Choroid plexus epithelial cell (primary cell): ENCODE data around the gene ARAP1.

Experiments used
- DNase-seq: peaks from one replicate; pipeline ENCODE4 v3.0.0-alpha.2; 2010; ENCODE audit warnings: low read depth
- H3K4me3 ChIP-seq: 2 replicates; pipeline ENCODE4 v1.5.1; 2011; ENCODE audit warnings: low read depth, mild to moderate bottlenecking, control low read depth, low read length, moderate library complexity
- TF ChIP-seq, protein P1 (sequence below): conservative IDR thresholded peaks from 2 replicates; pipeline ENCODE4 v1.5.1; 2011; ENCODE audit warnings: low read depth, mild to moderate bottlenecking, control low read depth, inconsistent platforms, low read length, moderate library complexity

The ARAP1 gene

DNA sequence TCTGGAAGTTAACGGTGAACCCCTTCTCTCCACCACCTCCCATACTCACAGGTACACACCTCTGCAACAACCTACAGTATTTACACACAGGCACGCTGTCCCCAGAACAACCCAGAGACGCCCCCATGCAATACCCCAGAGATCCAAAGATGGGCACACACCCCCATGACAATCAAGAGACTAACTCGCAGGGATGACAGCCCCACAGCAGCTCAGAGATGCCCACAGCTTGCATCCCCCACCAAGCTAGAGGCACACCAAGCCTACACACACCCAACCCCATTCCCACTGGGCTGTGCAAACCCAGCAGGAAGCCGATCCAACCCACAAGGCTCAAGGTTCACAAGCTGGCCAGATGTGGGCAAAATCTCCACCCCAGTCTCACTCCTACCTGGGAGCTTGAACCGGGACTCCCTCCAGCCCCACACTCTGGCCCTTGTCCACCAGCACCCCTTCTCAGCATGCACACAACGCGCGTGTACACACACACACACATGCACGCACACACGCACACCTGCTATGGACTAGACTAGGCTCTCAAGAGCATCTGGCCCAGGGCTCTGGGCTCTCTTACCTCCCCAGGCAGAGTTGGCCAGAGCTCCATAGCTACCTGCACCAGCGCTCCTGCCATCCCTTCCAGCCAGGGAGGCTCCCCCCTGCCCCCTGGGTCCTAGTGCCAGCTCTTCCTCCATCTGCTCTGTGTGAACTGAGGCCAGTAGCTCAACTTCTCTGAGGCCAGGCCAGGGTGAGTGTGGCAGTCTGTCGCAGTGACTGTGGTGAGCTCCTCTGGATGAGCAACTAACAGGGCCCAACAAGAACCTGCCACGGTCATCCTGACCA, 30.1 kb upstream of the ARAP1 start:
- TF ChIP-seq, protein P1, sequence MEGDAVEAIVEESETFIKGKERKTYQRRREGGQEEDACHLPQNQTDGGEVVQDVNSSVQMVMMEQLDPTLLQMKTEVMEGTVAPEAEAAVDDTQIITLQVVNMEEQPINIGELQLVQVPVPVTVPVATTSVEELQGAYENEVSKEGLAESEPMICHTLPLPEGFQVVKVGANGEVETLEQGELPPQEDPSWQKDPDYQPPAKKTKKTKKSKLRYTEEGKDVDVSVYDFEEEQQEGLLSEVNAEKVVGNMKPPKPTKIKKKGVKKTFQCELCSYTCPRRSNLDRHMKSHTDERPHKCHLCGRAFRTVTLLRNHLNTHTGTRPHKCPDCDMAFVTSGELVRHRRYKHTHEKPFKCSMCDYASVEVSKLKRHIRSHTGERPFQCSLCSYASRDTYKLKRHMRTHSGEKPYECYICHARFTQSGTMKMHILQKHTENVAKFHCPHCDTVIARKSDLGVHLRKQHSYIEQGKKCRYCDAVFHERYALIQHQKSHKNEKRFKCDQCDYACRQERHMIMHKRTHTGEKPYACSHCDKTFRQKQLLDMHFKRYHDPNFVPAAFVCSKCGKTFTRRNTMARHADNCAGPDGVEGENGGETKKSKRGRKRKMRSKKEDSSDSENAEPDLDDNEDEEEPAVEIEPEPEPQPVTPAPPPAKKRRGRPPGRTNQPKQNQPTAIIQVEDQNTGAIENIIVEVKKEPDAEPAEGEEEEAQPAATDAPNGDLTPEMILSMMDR, result no peak
- H3K4me3 ChIP-seq, result peak overlapping the region; percentile 55
- DNase-seq, result no peak

DNA sequence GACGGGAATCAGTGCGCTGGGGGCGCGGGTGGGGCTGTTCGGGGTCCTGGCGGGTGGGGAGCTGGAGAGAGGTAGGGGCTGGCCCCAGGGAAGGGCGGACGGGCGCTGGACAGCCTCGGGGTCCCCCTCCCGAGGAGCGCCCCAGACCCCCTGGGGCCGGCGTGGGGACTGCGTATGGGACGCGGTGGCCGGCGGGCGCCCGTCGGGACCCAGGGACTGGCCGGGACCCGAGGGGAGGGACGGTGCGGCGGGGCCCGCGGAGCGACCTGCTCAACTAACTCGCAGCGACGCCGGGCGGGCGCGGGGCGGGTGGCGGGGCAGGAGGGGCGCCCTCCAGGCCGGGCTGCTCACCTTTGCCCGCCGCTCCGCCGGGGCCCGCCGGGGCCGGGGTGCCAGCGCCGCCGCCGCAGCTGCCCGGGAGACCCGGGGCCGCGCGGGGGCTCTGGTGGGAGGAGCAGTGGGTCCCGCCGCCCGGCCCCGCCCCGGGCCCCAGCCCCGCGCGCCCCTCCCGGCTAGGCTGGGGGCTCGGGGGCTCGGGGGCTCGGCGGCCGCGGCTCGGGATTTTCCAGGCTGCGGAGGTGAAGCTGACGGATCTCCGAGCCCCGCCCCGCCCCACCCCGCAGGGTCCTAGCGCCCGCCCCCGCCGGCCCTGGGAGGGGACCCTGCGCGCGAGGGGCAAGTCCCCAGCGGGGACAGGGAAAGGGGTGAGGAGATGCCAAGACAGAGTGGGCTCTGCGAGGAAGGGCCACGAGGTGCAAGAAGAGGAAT, 29.3 kb upstream of the ARAP1 start:
- TF ChIP-seq, protein P1, result no peak
- DNase-seq, result no peak
- peak overlapping the region; percentile 55 for H3K4me3 ChIP-seq

DNA sequence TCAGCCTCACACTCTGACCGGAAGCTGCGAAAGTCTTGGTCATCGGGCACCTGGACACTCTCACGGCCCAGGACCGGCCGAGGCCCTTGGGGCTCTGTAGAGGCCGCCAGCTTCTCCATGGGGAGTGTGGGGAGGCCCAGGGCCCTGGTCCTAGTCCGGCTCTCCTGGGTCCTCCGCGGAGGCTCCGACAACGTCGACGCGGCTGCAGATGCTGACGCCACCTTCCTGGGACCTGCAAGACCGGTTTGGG, 28.8 kb upstream of the ARAP1 start:
- no peak for DNase-seq
- H3K4me3 ChIP-seq, result peak overlapping the region; percentile 55
- TF ChIP-seq, protein P1, result no peak

GRCh38 chr11:72780296-72781062, 28.3 kb upstream of the ARAP1 start:
- H3K4me3 ChIP-seq, result peak overlapping the region; percentile 55
- TF ChIP-seq, protein P1, result no peak
- DNase-seq, result no peak

DNA sequence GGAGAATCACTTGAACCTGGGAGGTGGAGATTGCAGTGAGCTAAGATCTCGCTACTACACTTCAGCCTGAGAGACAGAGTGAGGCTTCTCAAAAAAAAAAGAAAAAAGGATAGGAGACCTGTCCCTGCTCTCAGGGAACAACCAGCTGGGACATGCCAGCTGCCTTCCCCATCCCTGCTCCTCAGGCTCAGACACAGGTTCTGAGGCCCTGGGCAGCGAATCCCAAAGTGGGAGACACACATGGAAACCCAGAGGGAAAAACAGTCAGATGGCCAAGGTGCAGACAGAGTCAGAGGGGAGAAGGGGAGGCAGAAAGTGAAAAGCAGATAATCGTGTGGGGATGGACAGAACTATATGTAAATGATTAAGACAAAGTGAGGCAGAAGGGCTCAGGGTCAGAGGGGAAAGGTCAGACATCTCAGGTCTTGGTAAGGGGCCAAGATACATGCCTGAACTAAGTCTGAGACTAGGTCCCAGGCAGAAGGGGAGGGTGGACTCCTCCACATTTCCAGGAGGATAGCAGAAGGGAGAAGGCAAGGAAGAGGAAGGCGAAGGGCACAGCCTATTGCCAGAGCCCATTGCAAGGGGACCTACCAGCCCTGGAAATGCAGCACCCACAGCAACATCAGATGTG, 27.4 kb upstream of the ARAP1 start:
- TF ChIP-seq, protein P1, result no peak
- no peak overlapping the region for H3K4me3 ChIP-seq

DNA sequence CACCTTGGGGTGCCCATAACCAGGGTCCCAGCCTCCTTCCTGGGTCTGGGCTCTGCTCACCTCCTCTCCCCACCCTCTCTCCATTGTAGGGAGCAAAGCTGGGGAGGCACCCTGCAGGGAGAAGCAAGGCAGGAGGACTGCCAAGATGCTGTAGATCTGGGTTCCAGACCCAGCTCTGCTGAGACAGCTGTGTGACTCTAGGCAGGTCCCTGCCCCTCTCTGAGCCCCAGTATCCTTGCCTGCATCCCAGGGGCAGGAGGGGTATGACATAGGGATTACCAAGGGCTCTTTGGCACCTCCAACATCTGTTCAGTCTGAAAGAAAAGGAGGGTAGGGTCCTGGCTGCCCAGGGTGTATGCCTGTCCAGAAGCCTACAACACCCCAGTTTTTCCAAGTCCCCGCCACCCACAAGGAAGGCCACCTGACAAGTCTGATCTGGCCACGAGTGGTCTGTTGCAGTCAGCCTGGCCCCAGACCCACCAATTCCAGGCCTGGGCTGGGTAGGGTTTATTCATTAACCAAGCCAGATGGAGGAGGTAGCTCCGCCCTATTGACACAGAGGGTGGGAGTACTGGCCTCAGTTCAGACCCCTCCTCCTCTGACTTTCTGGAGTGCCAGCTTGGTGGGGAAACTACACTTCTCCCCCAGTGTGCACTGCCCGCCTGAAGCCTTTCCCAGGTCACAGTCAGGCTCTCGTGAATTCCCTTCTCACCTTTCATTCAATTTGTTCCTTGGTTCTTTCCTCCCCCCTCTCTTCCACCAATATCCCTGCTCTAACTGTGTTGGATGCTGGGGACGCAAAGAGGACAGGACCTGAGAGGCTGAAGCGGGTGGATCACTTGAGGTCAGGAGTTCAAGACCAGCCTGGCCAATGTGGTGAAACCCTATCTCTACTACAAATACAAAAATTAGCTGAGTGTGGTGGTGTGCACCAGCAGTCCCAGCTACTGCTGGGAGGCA, 26.6 kb upstream of the ARAP1 start:
- TF ChIP-seq, protein P1, result no peak
- no peak overlapping the region for H3K4me3 ChIP-seq
- no peak for DNase-seq

More for the DNA sequence above, 27.4 kb upstream of the ARAP1 start:
- no peak for DNase-seq
